ENCODE measurements around the gene CDK5RAP1. TPM values are rescaled to one million over a fixed set of nuclear protein-coding genes. Genes with fewer than 3 reads are reported as not detected.

The CDK5RAP1 gene
- total RNA-seq, 1 donor from 2014 or later: 15.0 TPM

GRCh38 chr20:33411711-33412483 is 10.6 kb upstream of the CDK5RAP1 start:
- TF ChIP-seq POLR2AphosphoS5 (IDR thresholded peaks at IDR 0.05; ENCODE audit: insufficient read depth in 1 of 2, low read depth in 1 of 2): no peak
- TF ChIP-seq CTCF (IDR thresholded peaks at IDR 0.05): no peak
- TF ChIP-seq POLR2A (IDR thresholded peaks at IDR 0.05): no peak
- H3K27ac ChIP-seq: no peak overlapping the region
- H3K4me3 ChIP-seq: no peak overlapping the region
- H3K36me3 ChIP-seq: peaks cover 0 to 16% of the 10 kb centered on the region in 2 donors
- intact Hi-C loops (cut with DNase I): no loop called here
- no peak for DNase-seq (ENCODE audit: extremely low spot score in 2 of 2)
- no peaks in the 10 kb centered on the region for H3K4me1 ChIP-seq
- no peaks in the 10 kb centered on the region for H3K27me3 ChIP-seq
- no peaks in the 10 kb centered on the region for H3K9me3 ChIP-seq

DNA sequence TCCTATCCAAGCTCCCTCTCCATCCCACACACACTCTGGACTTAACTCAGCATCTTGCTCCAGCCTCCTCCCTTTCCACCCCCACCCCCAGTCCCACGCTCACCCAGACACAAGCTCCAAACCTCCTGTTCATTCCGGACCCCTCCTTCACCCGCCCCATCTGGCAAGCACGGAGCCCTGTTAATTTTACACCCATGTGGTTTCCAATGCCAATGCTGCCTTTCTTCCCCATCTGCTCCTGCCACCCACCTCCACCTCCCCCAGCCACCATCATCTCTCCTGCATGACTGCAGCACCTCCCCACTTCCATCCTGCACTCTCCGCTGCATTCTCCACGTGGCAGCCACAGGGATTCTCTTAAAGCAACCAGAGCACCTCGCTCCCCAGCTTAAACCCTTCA is 9.9 kb upstream of the CDK5RAP1 start:
- intact Hi-C loops (cut with DNase I): no loop called here
- H3K4me1 ChIP-seq: no peaks in the 10 kb centered on the region
- H3K36me3 ChIP-seq: peaks cover 0 to 18% of the 10 kb centered on the region in 2 donors
- H3K4me3 ChIP-seq: no peak overlapping the region
- H3K9me3 ChIP-seq: no peaks in the 10 kb centered on the region
- H3K27me3 ChIP-seq: no peaks in the 10 kb centered on the region
- TF ChIP-seq POLR2AphosphoS5 (IDR thresholded peaks at IDR 0.05; ENCODE audit: insufficient read depth in 1 of 2, low read depth in 1 of 2) (no peak), POLR2A (IDR thresholded peaks at IDR 0.05) (no peak), CTCF (IDR thresholded peaks at IDR 0.05) (no peak)
- H3K27ac ChIP-seq: no peak overlapping the region
- DNase-seq (ENCODE audit: extremely low spot score in 2 of 2): no peak

DNA sequence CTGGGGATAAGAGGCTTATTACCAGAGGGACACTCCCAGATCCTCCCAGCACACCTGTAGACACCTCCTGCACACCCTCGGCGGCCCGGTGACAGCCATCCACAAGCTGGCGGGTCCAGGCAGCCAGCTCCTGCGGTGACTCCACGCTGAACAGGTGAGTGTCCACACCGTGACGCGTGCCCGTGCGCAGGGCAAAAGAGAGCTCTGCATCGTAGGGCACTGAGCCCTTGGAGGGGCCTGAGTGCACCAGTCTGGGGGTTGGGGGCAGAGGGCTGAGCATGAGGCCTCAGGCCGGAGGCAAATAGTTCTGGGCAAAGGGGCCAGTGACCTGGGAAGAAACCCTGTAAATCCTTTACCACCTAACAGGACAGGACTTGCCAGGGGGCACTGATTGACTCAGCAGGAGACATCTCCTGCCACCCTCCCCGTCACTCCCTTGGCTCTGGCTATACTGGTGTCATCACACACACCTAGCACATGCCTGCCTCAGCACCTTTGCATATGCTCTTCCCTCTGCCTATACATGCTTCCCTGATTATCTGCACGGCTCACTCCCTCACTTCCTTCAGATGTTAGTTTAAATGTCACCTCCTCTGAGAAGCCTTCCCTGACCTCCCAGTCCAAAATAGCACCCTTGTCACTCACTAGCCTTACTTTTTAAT is 8.9 kb upstream of the CDK5RAP1 start:
- no peak overlapping the region for H3K4me3 ChIP-seq
- H3K4me1 ChIP-seq: no peaks in the 10 kb centered on the region
- H3K27ac ChIP-seq: no peak overlapping the region
- intact Hi-C loops (cut with DNase I): no loop called here
- H3K27me3 ChIP-seq: no peaks in the 10 kb centered on the region
- TF ChIP-seq POLR2AphosphoS5 (IDR thresholded peaks at IDR 0.05; ENCODE audit: insufficient read depth in 1 of 2, low read depth in 1 of 2) (no peak), POLR2A (IDR thresholded peaks at IDR 0.05) (no peak), CTCF (IDR thresholded peaks at IDR 0.05) (no peak)
- no peaks in the 10 kb centered on the region for H3K9me3 ChIP-seq
- peaks cover 0 to 18% of the 10 kb centered on the region in 2 donors for H3K36me3 ChIP-seq
- no peak for DNase-seq (ENCODE audit: extremely low spot score in 2 of 2)

- H3K4me1 ChIP-seq: no peaks in the 10 kb centered on the region
- no peak overlapping the region for H3K4me3 ChIP-seq
- H3K27me3 ChIP-seq: no peaks in the 10 kb centered on the region
- no peak for TF ChIP-seq POLR2A (IDR thresholded peaks at IDR 0.05)
- no peak for TF ChIP-seq POLR2AphosphoS5 (IDR thresholded peaks at IDR 0.05; ENCODE audit: insufficient read depth in 1 of 2, low read depth in 1 of 2)
- TF ChIP-seq CTCF (IDR thresholded peaks at IDR 0.05): no peak
- DNase-seq (ENCODE audit: extremely low spot score in 2 of 2): no peak
- H3K27ac ChIP-seq: no peak overlapping the region
- H3K36me3 ChIP-seq: peaks cover 0 to 18% of the 10 kb centered on the region in 2 donors
- H3K9me3 ChIP-seq: no peaks in the 10 kb centered on the region
- intact Hi-C loops (cut with DNase I): no loop called here
These were observed 7.7 kb upstream of the CDK5RAP1 start for GRCh38 chr20:33408716-33409654.
